NCI-H146 treated with DMSO at 0.1 percent for 48 hours (cell line): ENCODE results near the gene PCYT2.

Source experiments
- DNase-seq: peaks from one replicate; lab custom pipeline; 2025; ENCODE audit not compliant: unreplicated experiment; lab: John Stamatoyannopoulos, UW

The PCYT2 gene

GRCh38 chr17:81902023-81902652, 9.1 kb downstream of the PCYT2 start, which contains the start of gene NPB:
Gene NPB (plus strand): TSS chr17:81902238. CDS start chr17:81902278, 40 bp downstream.
- no peak for DNase-seq

- no peak for DNase-seq
These were observed 9.8 kb downstream of the PCYT2 start for GRCh38 chr17:81901167-81902022.

GRCh38 chr17:81900181-81900820, 10.9 kb downstream of the PCYT2 start:
- no peak for DNase-seq

GRCh38 chr17:81899514-81900166, 11.6 kb downstream of the PCYT2 start:
- DNase-seq, result no peak

- DNase-seq, result no peak
These were observed 12.3 kb downstream of the PCYT2 start for GRCh38 chr17:81898885-81899284.

- DNase-seq, result no peak
These were observed 13.0 kb downstream of the PCYT2 start for GRCh38 chr17:81898029-81898866.

GRCh38 chr17:81895400-81895799, 15.8 kb downstream of the PCYT2 start:
- DNase-seq, result no peak

- DNase-seq, result no peak
These were observed 20.0 kb downstream of the PCYT2 start for GRCh38 chr17:81891303-81891552.

- DNase-seq, result no peak
These were observed 20.5 kb downstream of the PCYT2 start for GRCh38 chr17:81890447-81891302.

- DNase-seq, result no peak
These were observed 21.6 kb downstream of the PCYT2 start for GRCh38 chr17:81889602-81890001.

- DNase-seq, result no peak
These were observed 22.1 kb downstream of the PCYT2 start for GRCh38 chr17:81888988-81889595.

- DNase-seq, result no peak
These were observed 22.9 kb downstream of the PCYT2 start for GRCh38 chr17:81888105-81888987.

- DNase-seq, result no peak
These were observed 25.2 kb downstream of the PCYT2 start for GRCh38 chr17:81885869-81886548.

GRCh38 chr17:81885454-81885853, 25.7 kb downstream of the PCYT2 start:
- no peak for DNase-seq

GRCh38 chr17:81884968-81885367, 26.2 kb downstream of the PCYT2 start:
- no peak for DNase-seq

GRCh38 chr17:81884520-81884919, 26.7 kb downstream of the PCYT2 start:
- no peak for DNase-seq

GRCh38 chr17:81879121-81879520, 32.1 kb downstream of the PCYT2 start:
- DNase-seq, result no peak

- DNase-seq, result no peak
These were observed 32.9 kb downstream of the PCYT2 start for GRCh38 chr17:81878294-81878693.
